SK-N-SH (cell line): ENCODE results near the gene HMBS. TPM values are rescaled to one million over a fixed set of nuclear protein-coding genes. Genes with fewer than 3 reads are reported as not detected.

ENCODE experiments used
- CTCF ChIA-PET: fragments of 300-600, 350-600 bp; formaldehyde crosslinking; extraction: SDS; loops from one replicate; lab custom pipeline; 2021; lab: Yijun Ruan, JAX
- POLR2A ChIA-PET: fragments of 350-600 bp; sonication (Branson Sonifier 250); formaldehyde crosslinking; extraction: SDS; loops from one replicate; lab custom pipeline; 2020; ENCODE audit warnings: antibody characterized with exemption, inconsistent platforms; lab: Yijun Ruan, JAX
- DNase-seq: peaks from one replicate; pipeline ENCODE4 v3.0.0; 2012
- H2AFZ ChIP-seq: fragments of 200-600 bp; sonication (generic); 2 replicates; pipeline ENCODE4 v1.8.1; 2016; ENCODE audit warnings: antibody characterized with exemption, mild to moderate bottlenecking, low read depth
- H3F3A ChIP-seq: fragments of 200-600 bp; sonication (generic); replicated peaks from 2 replicates; pipeline ENCODE3; 2016; ENCODE audit warnings: antibody characterized with exemption, mild to moderate bottlenecking; ENCODE audit not compliant: insufficient read depth
- H3K27ac ChIP-seq, 2 experiments: fragments of 200-500 bp in 1 of 2; fragments of 200-600 bp in 1 of 2; sonication (Bioruptor generic) in 1 of 2; sonication (generic), shearing (Covaris generic) in 1 of 2; 2 replicates each; pipeline versions ENCODE4 v1.5.1 to v1.6.1; 2014 to 2016; ENCODE audit warnings: low read depth in 2 of 2, inconsistent platforms in 1 of 2, low read length in 1 of 2, mild to moderate bottlenecking in 1 of 2, mixed read lengths in 1 of 2
- H3K27me3 ChIP-seq: fragments of 200-600 bp; sonication (generic), shearing (Covaris generic); 2 replicates; pipeline ENCODE4 v1.6.1; 2016; ENCODE audit warnings: mixed run types; ENCODE audit not compliant: insufficient read depth
- H3K36me3 ChIP-seq, 2 experiments: fragments of 200-500 bp in 1 of 2; fragments of 200-600 bp in 1 of 2; sonication (Bioruptor generic) in 1 of 2; sonication (generic) in 1 of 2; replicated peaks in 1 of 2; 2 replicates each; pipeline versions ENCODE3 to v1.5.1; 2014 to 2016; ENCODE audit warnings: low read length in 1 of 2, mild to moderate bottlenecking in 1 of 2; ENCODE audit not compliant: insufficient read depth in 2 of 2, control insufficient read depth in 1 of 2
- H3K4me1 ChIP-seq, 2 experiments: fragments of 200-500 bp in 1 of 2; fragments of 200-600 bp in 1 of 2; sonication (Bioruptor generic) in 1 of 2; sonication (generic), shearing (Covaris generic) in 1 of 2; 2 replicates each; pipeline versions ENCODE4 v1.5.1 to v1.6.1; 2014 to 2016; ENCODE audit warnings: low read depth in 1 of 2, low read length in 1 of 2, mixed run types in 1 of 2; ENCODE audit not compliant: insufficient read depth in 2 of 2, control insufficient read depth in 1 of 2
- H3K4me2 ChIP-seq: fragments of 200-600 bp; sonication (generic), shearing (Covaris generic); 2 replicates; pipeline ENCODE4 v1.6.1; 2017; ENCODE audit warnings: mixed run types
- H3K4me3 ChIP-seq, 2 experiments: fragments of 200-500 bp in 1 of 2; fragments of 200-600 bp in 1 of 2; sonication (Bioruptor generic) in 1 of 2; sonication (generic), shearing (Covaris generic) in 1 of 2; 2 replicates each; pipeline versions ENCODE4 v1.5.1 to v1.8.1; 2014 to 2016; ENCODE audit warnings: low read depth in 2 of 2, inconsistent platforms in 1 of 2, low read length in 1 of 2, mild to moderate bottlenecking in 1 of 2, mixed read lengths in 1 of 2, moderate library complexity in 1 of 2
- H3K79me2 ChIP-seq: fragments of 200-600 bp; sonication (generic); 2 replicates; pipeline ENCODE4 v1.8.1; 2017; ENCODE audit warnings: mild to moderate bottlenecking; ENCODE audit not compliant: insufficient read depth
- H3K9ac ChIP-seq: fragments of 200-600 bp; sonication (generic); 2 replicates; pipeline ENCODE4 v1.6.1; 2017; ENCODE audit warnings: mixed run types
- H3K9me2 ChIP-seq: fragments of 200-600 bp; sonication (generic); 2 replicates; pipeline ENCODE4 v1.6.1; 2017; ENCODE audit warnings: mixed run types
- H3K9me3 ChIP-seq: fragments of 200-600 bp; sonication (generic); 2 replicates; pipeline ENCODE4 v1.6.1; 2017; ENCODE audit warnings: mixed run types, mild to moderate bottlenecking, moderate library complexity
- H4K20me1 ChIP-seq: fragments of 200-600 bp; sonication (generic); 2 replicates; pipeline ENCODE4 v1.6.1; 2017; ENCODE audit warnings: mild to moderate bottlenecking, mixed run types; ENCODE audit not compliant: insufficient read depth
- CHD2 ChIP-seq: fragments of 150-350 bp; IDR thresholded peaks from 2 replicates; pipeline ENCODE4 v1.6.1; 2018; ENCODE audit warnings: low read length; ENCODE audit not compliant: partially characterized antibody
- ELF1 ChIP-seq: IDR thresholded peaks from 2 replicates; pipeline ENCODE4 v1.4.0; 2012
- EZH2phosphoT487 ChIP-seq: fragments of 200-600 bp; sonication (generic); IDR thresholded peaks from 2 replicates; pipeline ENCODE4 v1.6.1; 2017; ENCODE audit warnings: low read depth, mixed run types, mild to moderate bottlenecking, antibody characterized with exemption, moderate library complexity, borderline replicate concordance
- FOSL2 ChIP-seq: IDR thresholded peaks from 2 replicates; pipeline ENCODE4 v1.4.0; 2012; ENCODE audit warnings: low read depth, mild to moderate bottlenecking, moderate library complexity, borderline replicate concordance
- GATA2 ChIP-seq: sonication (generic); formaldehyde crosslinking; IDR thresholded peaks from 2 replicates; pipeline ENCODE4 v1.5.0; 2020; ENCODE audit warnings: mild to moderate bottlenecking, missing genetic modification reagents
- IRF3 ChIP-seq: fragments of 150-350 bp; IDR thresholded peaks from 2 replicates; pipeline ENCODE4 v1.6.1; 2016; ENCODE audit warnings: mild to moderate bottlenecking, low read depth, low read length
- MEF2A ChIP-seq: IDR thresholded peaks from 2 replicates; pipeline ENCODE4 v1.4.0; 2012; ENCODE audit warnings: low read depth, borderline replicate concordance
- MXI1 ChIP-seq: IDR thresholded peaks from 2 replicates; pipeline ENCODE4 v1.6.1; 2012; ENCODE audit warnings: mild to moderate bottlenecking, low read depth, low read length, improper control_type of control experiment
- RCOR1 ChIP-seq: fragments of 150-350 bp; IDR thresholded peaks from 2 replicates; pipeline ENCODE4 v1.6.1; 2017; ENCODE audit warnings: antibody characterized with exemption, low read length
- SIN3A ChIP-seq: IDR thresholded peaks from 2 replicates; pipeline ENCODE4 v1.6.1; 2012; ENCODE audit warnings: low read depth, mild to moderate bottlenecking, low read length, moderate library complexity, borderline replicate concordance
- SMC3 ChIP-seq: IDR thresholded peaks from 2 replicates; pipeline ENCODE4 v1.6.1; 2012; ENCODE audit warnings: low read depth, low read length, improper control_type of control experiment
- TCF12 ChIP-seq: IDR thresholded peaks from 2 replicates; pipeline ENCODE4 v1.4.0; 2012
- TEAD4 ChIP-seq: IDR thresholded peaks from 2 replicates; pipeline ENCODE4 v1.4.0; 2012; ENCODE audit warnings: mild to moderate bottlenecking, borderline replicate concordance; ENCODE audit not compliant: insufficient read depth
- USF2 ChIP-seq: fragments of 150-350 bp; IDR thresholded peaks from 2 replicates; pipeline ENCODE4 v1.6.1; 2017; ENCODE audit warnings: antibody characterized with exemption, low read length, low read depth, borderline replicate concordance
- YY1 ChIP-seq: IDR thresholded peaks from 2 replicates; pipeline ENCODE4 v1.4.0; 2012; ENCODE audit warnings: low read depth, mild to moderate bottlenecking
- WGBS: methylation state at CpG from one replicate; pipeline ENCODE4 v1.1.6; 2017; ENCODE audit warnings: low lambda C conversion rate; 5-methylcytosine and 5-hydroxymethylcytosine counted together
- polyA plus RNA-seq, 3 experiments: library from polyadenylated mRNA; depleted of rRNA; stranded (reverse); fragments of >200 nt; gene quantifications; 2 replicates each; pipeline ENCODE4 v1.2.3, GENCODE V29; 2012
- TF ChIP-seq, protein P1 (sequence below): fragments of 200-600 bp; sonication (generic); IDR thresholded peaks from 2 replicates; pipeline ENCODE4 v1.6.1; 2017; ENCODE audit warnings: antibody characterized with exemption, mild to moderate bottlenecking, moderate library complexity
- TF ChIP-seq, protein P2 (sequence below): IDR thresholded peaks from 2 replicates; pipeline ENCODE4 v1.4.0; 2012; ENCODE audit warnings: low read depth, borderline replicate concordance
- TF ChIP-seq, protein P3 (sequence below): IDR thresholded peaks from 2 replicates; pipeline ENCODE4; 2012
- TF ChIP-seq, protein P4 (sequence below): IDR thresholded peaks from 2 replicates; pipeline ENCODE4 v1.4.0; 2012; ENCODE audit warnings: low read depth, borderline replicate concordance

Gene HMBS
- polyA plus RNA-seq, 1 of the 3 experiments (the other 2 are of a cell fraction) = 69.4 TPM

DNA sequence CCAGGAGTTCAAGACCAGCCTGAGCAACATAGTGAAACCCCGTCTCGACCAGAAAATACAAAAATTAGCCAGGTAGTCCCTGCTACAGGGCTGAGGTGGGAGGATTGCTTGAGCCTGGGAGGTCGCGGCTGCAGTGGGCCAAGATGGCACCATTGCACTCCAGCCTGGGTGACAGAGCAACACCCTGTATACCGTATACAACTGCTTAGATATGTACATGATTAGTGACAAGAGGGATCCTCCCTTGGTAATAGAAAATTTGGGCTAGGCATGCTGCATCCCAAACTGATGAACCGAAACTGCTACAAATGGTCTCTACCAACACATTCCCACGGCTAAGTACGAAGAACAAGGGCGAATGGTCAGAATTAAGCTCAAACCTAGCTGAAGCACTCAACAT, 41.8 kb upstream of the HMBS start:
- H3F3A ChIP-seq = no peaks in the 10 kb centered on the region
- H4K20me1 ChIP-seq = no peaks in the 10 kb centered on the region
- no peaks in the 10 kb centered on the region for H3K9me2 ChIP-seq
- H3K9me3 ChIP-seq = no peaks in the 10 kb centered on the region
- 94% methylated on average over 9 of the region's 9 CpGs for WGBS
- ChIA-PET POLR2A (interaction anchor here (1.0 to 2.4 kb wide), 4 partner anchors 9 to 25 kb away, joined by 3 to 9 read pairs (median 4); partner anchors contain the start of gene VPS11), CTCF (interaction anchor here (1.1 to 1.6 kb wide), 3 partner anchors 13 to 24 kb away, joined by 3 read pairs; partner anchors contain the start of genes SLC37A4 and TRAPPC4)
- no peaks in the 10 kb centered on the region for H3K27me3 ChIP-seq
- no peak overlapping the region for H3K4me2 ChIP-seq
- no peak for TF ChIP-seq GATA2
- TF ChIP-seq USF2 = no peak
- TF ChIP-seq TEAD4 = no peak
- no peak for TF ChIP-seq MEF2A
- no peak for TF ChIP-seq YY1
- no peak for TF ChIP-seq FOSL2
- no peak for TF ChIP-seq RCOR1
- TF ChIP-seq EZH2phosphoT487 = no peak
- no peak for TF ChIP-seq IRF3
- TF ChIP-seq, protein P1, sequence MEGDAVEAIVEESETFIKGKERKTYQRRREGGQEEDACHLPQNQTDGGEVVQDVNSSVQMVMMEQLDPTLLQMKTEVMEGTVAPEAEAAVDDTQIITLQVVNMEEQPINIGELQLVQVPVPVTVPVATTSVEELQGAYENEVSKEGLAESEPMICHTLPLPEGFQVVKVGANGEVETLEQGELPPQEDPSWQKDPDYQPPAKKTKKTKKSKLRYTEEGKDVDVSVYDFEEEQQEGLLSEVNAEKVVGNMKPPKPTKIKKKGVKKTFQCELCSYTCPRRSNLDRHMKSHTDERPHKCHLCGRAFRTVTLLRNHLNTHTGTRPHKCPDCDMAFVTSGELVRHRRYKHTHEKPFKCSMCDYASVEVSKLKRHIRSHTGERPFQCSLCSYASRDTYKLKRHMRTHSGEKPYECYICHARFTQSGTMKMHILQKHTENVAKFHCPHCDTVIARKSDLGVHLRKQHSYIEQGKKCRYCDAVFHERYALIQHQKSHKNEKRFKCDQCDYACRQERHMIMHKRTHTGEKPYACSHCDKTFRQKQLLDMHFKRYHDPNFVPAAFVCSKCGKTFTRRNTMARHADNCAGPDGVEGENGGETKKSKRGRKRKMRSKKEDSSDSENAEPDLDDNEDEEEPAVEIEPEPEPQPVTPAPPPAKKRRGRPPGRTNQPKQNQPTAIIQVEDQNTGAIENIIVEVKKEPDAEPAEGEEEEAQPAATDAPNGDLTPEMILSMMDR = no peak
- TF ChIP-seq SMC3 = no peak
- no peak for TF ChIP-seq CHD2
- no peak for TF ChIP-seq TCF12
- TF ChIP-seq SIN3A = no peak
- no peak for TF ChIP-seq MXI1
- TF ChIP-seq, protein P2, sequence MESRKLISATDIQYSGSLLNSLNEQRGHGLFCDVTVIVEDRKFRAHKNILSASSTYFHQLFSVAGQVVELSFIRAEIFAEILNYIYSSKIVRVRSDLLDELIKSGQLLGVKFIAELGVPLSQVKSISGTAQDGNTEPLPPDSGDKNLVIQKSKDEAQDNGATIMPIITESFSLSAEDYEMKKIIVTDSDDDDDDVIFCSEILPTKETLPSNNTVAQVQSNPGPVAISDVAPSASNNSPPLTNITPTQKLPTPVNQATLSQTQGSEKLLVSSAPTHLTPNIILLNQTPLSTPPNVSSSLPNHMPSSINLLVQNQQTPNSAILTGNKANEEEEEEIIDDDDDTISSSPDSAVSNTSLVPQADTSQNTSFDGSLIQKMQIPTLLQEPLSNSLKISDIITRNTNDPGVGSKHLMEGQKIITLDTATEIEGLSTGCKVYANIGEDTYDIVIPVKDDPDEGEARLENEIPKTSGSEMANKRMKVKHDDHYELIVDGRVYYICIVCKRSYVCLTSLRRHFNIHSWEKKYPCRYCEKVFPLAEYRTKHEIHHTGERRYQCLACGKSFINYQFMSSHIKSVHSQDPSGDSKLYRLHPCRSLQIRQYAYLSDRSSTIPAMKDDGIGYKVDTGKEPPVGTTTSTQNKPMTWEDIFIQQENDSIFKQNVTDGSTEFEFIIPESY = no peak
- TF ChIP-seq, protein P3, sequence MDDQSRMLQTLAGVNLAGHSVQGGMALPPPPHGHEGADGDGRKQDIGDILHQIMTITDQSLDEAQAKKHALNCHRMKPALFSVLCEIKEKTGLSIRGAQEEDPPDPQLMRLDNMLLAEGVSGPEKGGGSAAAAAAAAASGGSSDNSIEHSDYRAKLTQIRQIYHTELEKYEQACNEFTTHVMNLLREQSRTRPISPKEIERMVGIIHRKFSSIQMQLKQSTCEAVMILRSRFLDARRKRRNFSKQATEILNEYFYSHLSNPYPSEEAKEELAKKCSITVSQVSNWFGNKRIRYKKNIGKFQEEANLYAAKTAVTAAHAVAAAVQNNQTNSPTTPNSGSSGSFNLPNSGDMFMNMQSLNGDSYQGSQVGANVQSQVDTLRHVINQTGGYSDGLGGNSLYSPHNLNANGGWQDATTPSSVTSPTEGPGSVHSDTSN = no peak
- TF ChIP-seq, protein P4, sequence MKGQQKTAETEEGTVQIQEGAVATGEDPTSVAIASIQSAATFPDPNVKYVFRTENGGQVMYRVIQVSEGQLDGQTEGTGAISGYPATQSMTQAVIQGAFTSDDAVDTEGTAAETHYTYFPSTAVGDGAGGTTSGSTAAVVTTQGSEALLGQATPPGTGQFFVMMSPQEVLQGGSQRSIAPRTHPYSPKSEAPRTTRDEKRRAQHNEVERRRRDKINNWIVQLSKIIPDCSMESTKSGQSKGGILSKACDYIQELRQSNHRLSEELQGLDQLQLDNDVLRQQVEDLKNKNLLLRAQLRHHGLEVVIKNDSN = no peak
- TF ChIP-seq ELF1 = no peak
- peaks cover 3 to 21% of the 10 kb centered on the region in 2 experiments for H3K36me3 ChIP-seq
- H2AFZ ChIP-seq = no peak overlapping the region
- no peaks in the 10 kb centered on the region for H3K79me2 ChIP-seq
- H3K27ac ChIP-seq = no peak overlapping the region
- H3K4me1 ChIP-seq = no peaks in the 10 kb centered on the region
- DNase-seq = no peak
- H3K4me3 ChIP-seq = no peak overlapping the region
- no peak overlapping the region for H3K9ac ChIP-seq
